MM.1S (cell line): ENCODE measurements around the gene CCR5AS.

Experiments
- EZH2 ChIP-seq: fragments of 300-600 bp; sonication (generic); optimal IDR thresholded peaks from 2 replicates; pipeline ENCODE3; 2017; ENCODE audit warnings: low read depth, mild to moderate bottlenecking, antibody characterized with exemption, low read length, mixed read lengths
- EZH2phosphoT487 ChIP-seq: fragments of 300-600 bp; sonication (generic); IDR thresholded peaks from 2 replicates; pipeline ENCODE4 v1.6.1; 2018; ENCODE audit warnings: antibody characterized with exemption, low read length
- TF ChIP-seq, protein P1 (sequence below): fragments of 300-600 bp; sonication (generic); IDR thresholded peaks from 2 replicates; pipeline ENCODE4 v1.5.1; 2016; ENCODE audit warnings: antibody characterized with exemption, low read length, mixed read lengths

DNA sequence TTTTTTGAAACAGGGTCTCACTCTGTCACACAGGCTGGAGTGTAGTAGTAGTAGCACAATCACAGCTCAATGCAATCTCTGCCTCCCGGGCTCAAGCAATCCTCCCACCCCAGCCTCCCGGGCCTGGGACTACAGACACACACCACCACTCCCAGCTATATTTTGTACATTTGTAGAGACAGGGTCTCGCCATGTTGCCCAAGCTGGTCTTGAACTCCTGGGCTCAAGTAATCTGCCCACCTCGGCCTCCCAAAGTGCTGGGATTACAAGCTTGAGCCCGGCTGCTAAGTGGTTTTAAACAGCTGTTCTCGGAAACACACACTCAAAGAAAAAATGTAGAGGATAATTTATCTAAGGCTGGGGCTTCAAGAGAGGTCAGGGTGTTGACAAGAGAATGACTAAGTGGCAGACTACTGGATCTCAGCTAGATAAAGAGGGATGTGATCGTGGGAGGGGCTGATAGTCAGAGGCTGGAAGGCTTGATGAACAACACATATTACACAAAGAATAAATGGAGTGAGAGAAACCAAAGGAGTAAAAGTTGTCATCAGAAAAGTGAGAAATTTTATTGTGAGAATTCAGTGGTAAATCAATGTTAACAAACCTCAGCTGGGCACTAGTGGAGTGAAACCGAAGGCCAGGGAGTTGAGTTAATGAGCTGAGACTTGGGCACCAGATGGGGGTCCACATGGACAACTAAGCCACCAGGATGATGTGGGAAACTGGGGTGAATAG, 6.7 kb downstream of the CCR5AS start:
- TF ChIP-seq EZH2phosphoT487 (no peak), EZH2 (no peak)
- TF ChIP-seq, protein P1, sequence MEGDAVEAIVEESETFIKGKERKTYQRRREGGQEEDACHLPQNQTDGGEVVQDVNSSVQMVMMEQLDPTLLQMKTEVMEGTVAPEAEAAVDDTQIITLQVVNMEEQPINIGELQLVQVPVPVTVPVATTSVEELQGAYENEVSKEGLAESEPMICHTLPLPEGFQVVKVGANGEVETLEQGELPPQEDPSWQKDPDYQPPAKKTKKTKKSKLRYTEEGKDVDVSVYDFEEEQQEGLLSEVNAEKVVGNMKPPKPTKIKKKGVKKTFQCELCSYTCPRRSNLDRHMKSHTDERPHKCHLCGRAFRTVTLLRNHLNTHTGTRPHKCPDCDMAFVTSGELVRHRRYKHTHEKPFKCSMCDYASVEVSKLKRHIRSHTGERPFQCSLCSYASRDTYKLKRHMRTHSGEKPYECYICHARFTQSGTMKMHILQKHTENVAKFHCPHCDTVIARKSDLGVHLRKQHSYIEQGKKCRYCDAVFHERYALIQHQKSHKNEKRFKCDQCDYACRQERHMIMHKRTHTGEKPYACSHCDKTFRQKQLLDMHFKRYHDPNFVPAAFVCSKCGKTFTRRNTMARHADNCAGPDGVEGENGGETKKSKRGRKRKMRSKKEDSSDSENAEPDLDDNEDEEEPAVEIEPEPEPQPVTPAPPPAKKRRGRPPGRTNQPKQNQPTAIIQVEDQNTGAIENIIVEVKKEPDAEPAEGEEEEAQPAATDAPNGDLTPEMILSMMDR = no peak
